SK-N-SH (cell line): ENCODE results near the gene LPCAT2. TPM values are rescaled to one million over a fixed set of nuclear protein-coding genes. Genes with fewer than 3 reads are reported as not detected.

ENCODE experiments used
- CTCF ChIA-PET: fragments of 300-600, 350-600 bp; formaldehyde crosslinking; extraction: SDS; loops from one replicate; lab custom pipeline; 2021; lab: Yijun Ruan, JAX
- POLR2A ChIA-PET: fragments of 350-600 bp; sonication (Branson Sonifier 250); formaldehyde crosslinking; extraction: SDS; loops from one replicate; lab custom pipeline; 2020; ENCODE audit warnings: antibody characterized with exemption, inconsistent platforms; lab: Yijun Ruan, JAX
- DNase-seq: peaks from one replicate; pipeline ENCODE4 v3.0.0; 2012
- H2AFZ ChIP-seq: fragments of 200-600 bp; sonication (generic); 2 replicates; pipeline ENCODE4 v1.8.1; 2016; ENCODE audit warnings: antibody characterized with exemption, mild to moderate bottlenecking, low read depth
- H3F3A ChIP-seq: fragments of 200-600 bp; sonication (generic); replicated peaks from 2 replicates; pipeline ENCODE3; 2016; ENCODE audit warnings: antibody characterized with exemption, mild to moderate bottlenecking; ENCODE audit not compliant: insufficient read depth
- H3K27ac ChIP-seq, 2 experiments: fragments of 200-500 bp in 1 of 2; fragments of 200-600 bp in 1 of 2; sonication (Bioruptor generic) in 1 of 2; sonication (generic), shearing (Covaris generic) in 1 of 2; 2 replicates each; pipeline versions ENCODE4 v1.5.1 to v1.6.1; 2014 to 2016; ENCODE audit warnings: low read depth in 2 of 2, inconsistent platforms in 1 of 2, low read length in 1 of 2, mild to moderate bottlenecking in 1 of 2, mixed read lengths in 1 of 2
- H3K27me3 ChIP-seq: fragments of 200-600 bp; sonication (generic), shearing (Covaris generic); 2 replicates; pipeline ENCODE4 v1.6.1; 2016; ENCODE audit warnings: mixed run types; ENCODE audit not compliant: insufficient read depth
- H3K36me3 ChIP-seq, 2 experiments: fragments of 200-500 bp in 1 of 2; fragments of 200-600 bp in 1 of 2; sonication (Bioruptor generic) in 1 of 2; sonication (generic) in 1 of 2; replicated peaks in 1 of 2; 2 replicates each; pipeline versions ENCODE3 to v1.5.1; 2014 to 2016; ENCODE audit warnings: low read length in 1 of 2, mild to moderate bottlenecking in 1 of 2; ENCODE audit not compliant: insufficient read depth in 2 of 2, control insufficient read depth in 1 of 2
- H3K4me1 ChIP-seq, 2 experiments: fragments of 200-500 bp in 1 of 2; fragments of 200-600 bp in 1 of 2; sonication (Bioruptor generic) in 1 of 2; sonication (generic), shearing (Covaris generic) in 1 of 2; 2 replicates each; pipeline versions ENCODE4 v1.5.1 to v1.6.1; 2014 to 2016; ENCODE audit warnings: low read depth in 1 of 2, low read length in 1 of 2, mixed run types in 1 of 2; ENCODE audit not compliant: insufficient read depth in 2 of 2, control insufficient read depth in 1 of 2
- H3K4me2 ChIP-seq: fragments of 200-600 bp; sonication (generic), shearing (Covaris generic); 2 replicates; pipeline ENCODE4 v1.6.1; 2017; ENCODE audit warnings: mixed run types
- H3K4me3 ChIP-seq, 2 experiments: fragments of 200-500 bp in 1 of 2; fragments of 200-600 bp in 1 of 2; sonication (Bioruptor generic) in 1 of 2; sonication (generic), shearing (Covaris generic) in 1 of 2; 2 replicates each; pipeline versions ENCODE4 v1.5.1 to v1.8.1; 2014 to 2016; ENCODE audit warnings: low read depth in 2 of 2, inconsistent platforms in 1 of 2, low read length in 1 of 2, mild to moderate bottlenecking in 1 of 2, mixed read lengths in 1 of 2, moderate library complexity in 1 of 2
- H3K79me2 ChIP-seq: fragments of 200-600 bp; sonication (generic); 2 replicates; pipeline ENCODE4 v1.8.1; 2017; ENCODE audit warnings: mild to moderate bottlenecking; ENCODE audit not compliant: insufficient read depth
- H3K9ac ChIP-seq: fragments of 200-600 bp; sonication (generic); 2 replicates; pipeline ENCODE4 v1.6.1; 2017; ENCODE audit warnings: mixed run types
- H3K9me2 ChIP-seq: fragments of 200-600 bp; sonication (generic); 2 replicates; pipeline ENCODE4 v1.6.1; 2017; ENCODE audit warnings: mixed run types
- H3K9me3 ChIP-seq: fragments of 200-600 bp; sonication (generic); 2 replicates; pipeline ENCODE4 v1.6.1; 2017; ENCODE audit warnings: mixed run types, mild to moderate bottlenecking, moderate library complexity
- H4K20me1 ChIP-seq: fragments of 200-600 bp; sonication (generic); 2 replicates; pipeline ENCODE4 v1.6.1; 2017; ENCODE audit warnings: mild to moderate bottlenecking, mixed run types; ENCODE audit not compliant: insufficient read depth
- CTCF ChIP-seq: fragments of 200-600 bp; sonication (generic); IDR thresholded peaks from 2 replicates; pipeline ENCODE4 v1.6.1; 2017; ENCODE audit warnings: antibody characterized with exemption, mild to moderate bottlenecking, moderate library complexity
- EP300 ChIP-seq, 2 experiments: IDR thresholded peaks; 2 replicates each; pipeline versions ENCODE4 v1.4.0 to v1.6.1; 2012; ENCODE audit warnings: borderline replicate concordance in 1 of 2, low read depth in 1 of 2, low read length in 1 of 2
- MAX ChIP-seq: IDR thresholded peaks from 2 replicates; pipeline ENCODE4 v1.4.0; 2012; ENCODE audit warnings: low read depth
- MXI1 ChIP-seq: IDR thresholded peaks from 2 replicates; pipeline ENCODE4 v1.6.1; 2012; ENCODE audit warnings: mild to moderate bottlenecking, low read depth, low read length, improper control_type of control experiment
- NFIC ChIP-seq: IDR thresholded peaks from 2 replicates; pipeline ENCODE4 v1.4.0; 2012; ENCODE audit warnings: borderline replicate concordance
- RCOR1 ChIP-seq: fragments of 150-350 bp; IDR thresholded peaks from 2 replicates; pipeline ENCODE4 v1.6.1; 2017; ENCODE audit warnings: antibody characterized with exemption, low read length
- TAF1 ChIP-seq: IDR thresholded peaks from 2 replicates; pipeline ENCODE4 v1.6.1; 2012; ENCODE audit warnings: low read depth, mild to moderate bottlenecking, low read length, moderate library complexity, borderline replicate concordance
- TEAD4 ChIP-seq: IDR thresholded peaks from 2 replicates; pipeline ENCODE4 v1.4.0; 2012; ENCODE audit warnings: mild to moderate bottlenecking, borderline replicate concordance; ENCODE audit not compliant: insufficient read depth
- WGBS: methylation state at CpG from one replicate; pipeline ENCODE4 v1.1.6; 2017; ENCODE audit warnings: low lambda C conversion rate; 5-methylcytosine and 5-hydroxymethylcytosine counted together
- polyA plus RNA-seq, 3 experiments: library from polyadenylated mRNA; depleted of rRNA; stranded (reverse); fragments of >200 nt; gene quantifications; 2 replicates each; pipeline ENCODE4 v1.2.3, GENCODE V29; 2012
- TF ChIP-seq, protein P1 (sequence below): IDR thresholded peaks from 2 replicates; pipeline ENCODE4; 2012
- TF ChIP-seq, protein P2 (sequence below): IDR thresholded peaks from 2 replicates; pipeline ENCODE4 v1.6.1; 2012; ENCODE audit warnings: mild to moderate bottlenecking, low read depth, low read length, moderate library complexity

The LPCAT2 gene
- polyA plus RNA-seq, 1 of the 3 experiments (the other 2 are of a cell fraction): 9.1 TPM

DNA sequence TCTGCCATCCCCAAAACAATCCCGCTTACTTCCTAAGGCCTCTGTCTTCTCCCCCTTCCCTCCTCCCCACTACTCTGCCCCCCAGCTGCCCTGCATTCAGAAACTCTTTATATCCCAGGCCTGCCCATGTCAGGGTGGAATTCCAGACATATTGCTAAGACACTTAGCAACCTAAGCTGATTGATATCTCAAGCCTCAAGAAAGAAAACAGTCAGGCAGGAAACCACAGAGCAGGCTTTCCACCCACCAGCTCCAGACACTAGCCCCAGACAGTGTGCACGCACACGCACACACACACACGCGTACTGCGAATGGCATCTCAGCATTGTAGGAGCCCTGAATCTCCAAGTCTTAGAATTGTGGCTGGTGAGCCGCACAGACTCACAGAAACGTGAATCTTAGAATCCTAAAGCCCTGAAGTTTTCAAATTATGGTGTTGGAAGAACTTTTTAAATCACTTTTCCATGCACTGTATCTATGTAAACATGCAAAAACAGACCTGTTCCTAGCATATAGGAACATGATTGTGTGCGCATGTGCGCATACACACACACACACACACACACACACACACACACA lies 8.8 kb upstream of the LPCAT2 start (continued):
- TF ChIP-seq, protein P1, sequence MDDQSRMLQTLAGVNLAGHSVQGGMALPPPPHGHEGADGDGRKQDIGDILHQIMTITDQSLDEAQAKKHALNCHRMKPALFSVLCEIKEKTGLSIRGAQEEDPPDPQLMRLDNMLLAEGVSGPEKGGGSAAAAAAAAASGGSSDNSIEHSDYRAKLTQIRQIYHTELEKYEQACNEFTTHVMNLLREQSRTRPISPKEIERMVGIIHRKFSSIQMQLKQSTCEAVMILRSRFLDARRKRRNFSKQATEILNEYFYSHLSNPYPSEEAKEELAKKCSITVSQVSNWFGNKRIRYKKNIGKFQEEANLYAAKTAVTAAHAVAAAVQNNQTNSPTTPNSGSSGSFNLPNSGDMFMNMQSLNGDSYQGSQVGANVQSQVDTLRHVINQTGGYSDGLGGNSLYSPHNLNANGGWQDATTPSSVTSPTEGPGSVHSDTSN: peak; percentile 98
- TF ChIP-seq EP300 (IDR thresholded peaks at IDR 0.05; ENCODE audit: borderline replicate concordance in 1 of 2, low read depth in 1 of 2, low read length in 1 of 2) (peak; percentile 70 to 99), NFIC (peak; percentile 97), TEAD4 (peak; percentile 100), MAX (peak; percentile 94)
- TF ChIP-seq, protein P2, sequence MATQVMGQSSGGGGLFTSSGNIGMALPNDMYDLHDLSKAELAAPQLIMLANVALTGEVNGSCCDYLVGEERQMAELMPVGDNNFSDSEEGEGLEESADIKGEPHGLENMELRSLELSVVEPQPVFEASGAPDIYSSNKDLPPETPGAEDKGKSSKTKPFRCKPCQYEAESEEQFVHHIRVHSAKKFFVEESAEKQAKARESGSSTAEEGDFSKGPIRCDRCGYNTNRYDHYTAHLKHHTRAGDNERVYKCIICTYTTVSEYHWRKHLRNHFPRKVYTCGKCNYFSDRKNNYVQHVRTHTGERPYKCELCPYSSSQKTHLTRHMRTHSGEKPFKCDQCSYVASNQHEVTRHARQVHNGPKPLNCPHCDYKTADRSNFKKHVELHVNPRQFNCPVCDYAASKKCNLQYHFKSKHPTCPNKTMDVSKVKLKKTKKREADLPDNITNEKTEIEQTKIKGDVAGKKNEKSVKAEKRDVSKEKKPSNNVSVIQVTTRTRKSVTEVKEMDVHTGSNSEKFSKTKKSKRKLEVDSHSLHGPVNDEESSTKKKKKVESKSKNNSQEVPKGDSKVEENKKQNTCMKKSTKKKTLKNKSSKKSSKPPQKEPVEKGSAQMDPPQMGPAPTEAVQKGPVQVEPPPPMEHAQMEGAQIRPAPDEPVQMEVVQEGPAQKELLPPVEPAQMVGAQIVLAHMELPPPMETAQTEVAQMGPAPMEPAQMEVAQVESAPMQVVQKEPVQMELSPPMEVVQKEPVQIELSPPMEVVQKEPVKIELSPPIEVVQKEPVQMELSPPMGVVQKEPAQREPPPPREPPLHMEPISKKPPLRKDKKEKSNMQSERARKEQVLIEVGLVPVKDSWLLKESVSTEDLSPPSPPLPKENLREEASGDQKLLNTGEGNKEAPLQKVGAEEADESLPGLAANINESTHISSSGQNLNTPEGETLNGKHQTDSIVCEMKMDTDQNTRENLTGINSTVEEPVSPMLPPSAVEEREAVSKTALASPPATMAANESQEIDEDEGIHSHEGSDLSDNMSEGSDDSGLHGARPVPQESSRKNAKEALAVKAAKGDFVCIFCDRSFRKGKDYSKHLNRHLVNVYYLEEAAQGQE: peak; percentile 82

DNA sequence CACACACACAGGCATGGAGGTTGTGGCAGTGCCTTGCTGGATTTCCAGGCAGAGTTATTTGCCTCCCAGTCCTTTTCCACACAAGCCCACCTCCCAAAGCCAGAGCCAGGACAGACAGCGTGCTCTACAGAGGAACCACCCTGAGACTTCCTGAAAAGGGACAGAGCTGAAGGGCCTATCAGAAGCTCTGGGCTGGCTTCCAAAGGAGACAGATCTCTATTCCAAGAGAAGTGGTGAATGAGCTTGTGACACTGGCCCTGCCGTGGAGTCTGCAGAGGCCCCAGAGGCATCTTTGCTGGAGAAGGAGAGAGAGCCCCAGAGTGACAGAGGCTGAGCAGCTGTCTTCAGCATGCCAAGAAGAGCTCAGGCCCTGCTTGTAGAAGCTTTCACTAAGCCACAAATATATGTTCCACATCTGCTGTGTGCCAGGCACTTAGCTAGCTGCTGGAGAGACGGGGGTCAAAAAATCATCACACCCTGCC lies 8.3 kb upstream of the LPCAT2 start:
- H3F3A ChIP-seq: peaks cover 83% of the 10 kb centered on the region
- no peak for TF ChIP-seq TEAD4
- peak in 1 of 2 experiments; percentile 16; a peak in 1 of 4 replicates for TF ChIP-seq EP300 (IDR thresholded peaks at IDR 0.05; ENCODE audit: borderline replicate concordance in 1 of 2, low read depth in 1 of 2, low read length in 1 of 2)
- no peak for TF ChIP-seq CTCF
- 0 out of 2 replicates have a peak, but pooled peaks have one; percentile 11 for TF ChIP-seq RCOR1
- no peak for TF ChIP-seq TAF1
- peak; percentile 52 for TF ChIP-seq MXI1
- H3K9ac ChIP-seq: peak overlapping the region; percentile 70
- no peak overlapping the region for H2AFZ ChIP-seq
- no peaks in the 10 kb centered on the region for H3K9me3 ChIP-seq
- 22% methylated on average over 3 of the region's 3 CpGs for WGBS
- H3K9me2 ChIP-seq: no peaks in the 10 kb centered on the region
- peak overlapping the region; percentile 85 to 94 for H3K27ac ChIP-seq
- H3K27me3 ChIP-seq: no peaks in the 10 kb centered on the region
- DNase-seq: no peak
- peaks cover 54 to 72% of the 10 kb centered on the region in 2 experiments for H3K4me1 ChIP-seq
- no peaks in the 10 kb centered on the region for H4K20me1 ChIP-seq
- H3K36me3 ChIP-seq: peaks cover 56 to 70% of the 10 kb centered on the region in 2 experiments
- POLR2A ChIA-PET: interaction anchor here (1.0 to 4.2 kb wide), 4 partner anchors 20 to 161 kb away, joined by 3 to 18 read pairs (median 6); no protein-coding TSS in a partner anchor
- H3K4me3 ChIP-seq: no peak overlapping the region
- CTCF ChIA-PET: interaction anchor here (0.7 to 5.5 kb wide), 10 partner anchors 10 to 201 kb away, joined by 3 to 47 read pairs (median 7); no protein-coding TSS in a partner anchor
- H3K4me2 ChIP-seq: peak overlapping the region; percentile 71; the same call in 1 of the 2 replicates
- peaks cover 10% of the 10 kb centered on the region; the same call in 1 of the 2 replicates for H3K79me2 ChIP-seq
